Ovary (tissue), 9 donors: ENCODE measurements around the gene IQSEC1. TPM values are rescaled to one million over a fixed set of nuclear protein-coding genes. Genes with fewer than 3 reads are reported as not detected.

ENCODE experiments used
- DNase-seq, 5 donors: peaks; one replicate each; pipeline ENCODE4 v3.0.0-alpha.2; 2019 to 2020
- H3K27ac ChIP-seq, 2 donors: fragments of 200-600 bp; one replicate each; pipeline versions ENCODE4 v1.5.1 to v1.8.0; 2019 to 2022
- H3K27me3 ChIP-seq: fragments of 200-600 bp; one replicate; pipeline ENCODE4 v1.8.0; 2022
- H3K36me3 ChIP-seq: fragments of 200-600 bp; sonication (generic); one replicate; pipeline ENCODE4 v1.5.1; 2019
- H3K4me1 ChIP-seq: one replicate; pipeline ENCODE4 v1.8.1; 2013; ENCODE audit warnings: mild to moderate bottlenecking, moderate library complexity; ENCODE audit not compliant: insufficient read depth
- H3K4me3 ChIP-seq: fragments of 200-600 bp; sonication (generic); one replicate; pipeline ENCODE4 v1.5.1; 2017
- H3K9me3 ChIP-seq, 2 donors: fragments of 200-600 bp in 1 of 2; sonication (generic) in 1 of 2; one replicate each; pipeline versions ENCODE4 v1.5.1 to v1.8.1; 2013 to 2019; ENCODE audit warnings: mild to moderate bottlenecking in 1 of 2, moderate library complexity in 1 of 2
- CTCF ChIP-seq, 3 donors: fragments of 450-650 bp in 2 of 3; fragments of 200-600 bp in 1 of 3; IDR thresholded peaks; one replicate each; pipeline versions ENCODE4 v1.5.1 to v1.8.0; 2016 to 2022; ENCODE audit warnings: antibody characterized with exemption in 3 of 3, mild to moderate bottlenecking in 1 of 3
- EP300 ChIP-seq: sonication (generic); formaldehyde crosslinking; IDR thresholded peaks from one replicate; pipeline ENCODE4 v1.6.1; 2017; ENCODE audit warnings: antibody characterized with exemption
- POLR2A ChIP-seq: fragments of 450-650 bp; IDR thresholded peaks from one replicate; pipeline ENCODE4 v1.6.1; 2017; ENCODE audit warnings: antibody characterized with exemption, mild to moderate bottlenecking, moderate library complexity
- WGBS, 3 donors: extraction: QIAGEN DNeasy Blood & Tissue Kit in 1 of 3; methylation state at CpG; one replicate each; pipeline versions ENCODE4 v1.1.5 to v1.1.7; 2013 to 2017; 5-methylcytosine and 5-hydroxymethylcytosine counted together
- intact Hi-C, 4 donors: fragments of 100-400 bp; cut with DNase I; formaldehyde crosslinking; loops; one replicate each; pipeline versions ENCODE4 v1.11.0 to v1.15.1; 2022 to 2023
- polyA plus RNA-seq, 2 donors: library from polyadenylated mRNA; stranded (reverse); fragments of 200-250 nt in 1 of 2; fragments of 350-450 nt in 1 of 2; fragmentation: Illumina TruSeq in 1 of 2; extraction: RNeasy Lipid Tissue Mini Kit (QIAGEN cat#74804) in 1 of 2; gene quantifications; one replicate each; pipeline ENCODE4 v1.2.3, GENCODE V29; 2013 to 2014
- total RNA-seq, 7 donors: library from RNA; depleted of rRNA in 2 of 7; stranded (reverse); fragments of >200 nt in 2 of 7; fragmentation: NEBNext Ultra II Directional in 3 of 7; extraction: Animal tissue kit (Norgen Biotek cat#: 25700) in 3 of 7; gene quantifications; one replicate each; pipeline versions ENCODE4 v1.1.0 to v1.2.4, GENCODE V29; 2016 to 2023
- donor health status: DM: no; HTN: no; CAD: no; lungs with moderate emphysema.
- donor health status: DM: no; HTN: no; CAD: no.
- donor health status: Bipolar disorder and iron deficiency.
- donor health status: DM: yes; HTN: yes; CAD: no.
- donor health status: DM: no; HTN: no; CAD: no.
- donor health status: DM: yes; HTN: yes; CAD: no.

The IQSEC1 gene
- total and polyA plus RNA-seq, 9 donors, result 20.9 to 55.4 (median 45.1) TPM

- Histone ChIP-seq H3K27me3 (no peaks in the 10 kb centered on the region), H3K4me1 (peaks cover 27% of the 10 kb centered on the region), H3K36me3 (no peaks in the 10 kb centered on the region), H3K9me3 (no peaks in the 10 kb centered on the region), H3K4me3 (peak overlapping the region; percentile 17), H3K27ac (no peak overlapping the region)
- DNase-seq, result peak; percentile 66 to 80 (median 68)
- 23 to 27% (median 25%) methylated on average over 54 to 60 of the region's 60 CpGs for whole genome bisulfite sequencing, 3 donors
- intact Hi-C loops, result no loop called here
- TF ChIP-seq POLR2A, result no peak
Observed at GRCh38 chr3:12875857-12876836, 197.1 kb downstream of the IQSEC1 start.

GRCh38 chr3:12871404-12871983, 201.7 kb downstream of the IQSEC1 start:
- 78 to 82% (median 78%) methylated on average over 12 of the region's 12 CpGs for WGBS, 3 donors
- Histone ChIP-seq H3K4me3 (no peak overlapping the region), H3K27me3 (no peaks in the 10 kb centered on the region), H3K27ac (no peak overlapping the region), H3K9me3 (no peaks in the 10 kb centered on the region), H3K4me1 (peaks cover 4% of the 10 kb centered on the region), H3K36me3 (no peaks in the 10 kb centered on the region)
- no peak for DNase-seq
- intact Hi-C loops, result loop anchor here in 1 of 4 donors (5.0 kb wide), 1 partner anchor 116 kb away; no protein-coding TSS in a partner anchor
- TF ChIP-seq POLR2A (no peak), CTCF (IDR thresholded peaks at IDR 0.05) (no peak), EP300 (no peak)

GRCh38 chr3:12870942-12871341, 202.3 kb downstream of the IQSEC1 start:
- no peaks in the 10 kb centered on the region for H3K9me3 ChIP-seq
- H3K27me3 ChIP-seq, result no peaks in the 10 kb centered on the region
- no peak overlapping the region for H3K4me3 ChIP-seq
- no peaks in the 10 kb centered on the region for H3K4me1 ChIP-seq
- no peak for TF ChIP-seq EP300
- H3K27ac ChIP-seq, result no peak overlapping the region
- WGBS, 3 donors, result 73 to 78% (median 73%) methylated on average over 9 of the region's 9 CpGs
- no peaks in the 10 kb centered on the region for H3K36me3 ChIP-seq
- intact Hi-C loops, result loop anchor here in 1 of 4 donors (5.0 kb wide), 1 partner anchor 116 kb away; no protein-coding TSS in a partner anchor
- no peak for DNase-seq

GRCh38 chr3:12869035-12869621, 204.1 kb downstream of the IQSEC1 start:
- no peak for TF ChIP-seq POLR2A
- TF ChIP-seq EP300, result no peak
- TF ChIP-seq CTCF (IDR thresholded peaks at IDR 0.05), result no peak
- Histone ChIP-seq H3K27me3 (no peaks in the 10 kb centered on the region), H3K27ac (no peak overlapping the region), H3K36me3 (no peaks in the 10 kb centered on the region), H3K4me1 (no peaks in the 10 kb centered on the region), H3K4me3 (peak overlapping the region; percentile 5), H3K9me3 (no peaks in the 10 kb centered on the region)
- intact Hi-C loops, result loop anchor here in 1 of 4 donors (10.0 kb wide), 1 partner anchor 116 kb away; no protein-coding TSS in a partner anchor
- 10 to 13% (median 10%) methylated on average over 20 to 28 of the region's 28 CpGs for WGBS, 3 donors
- DNase-seq, result peak in 4 of 5 donors; percentile 38 to 71 (median 62)
